Skeletal muscle cell (primary cell): Measurements from ENCODE around the gene C11orf91.
"Not testable (repeated sequence)": the region's sequence is repeated elsewhere in the genome, so short reads cannot be mapped to it uniquely, and the experiment has no call there.

Experiments
- DNase-seq: peaks from one replicate; pipeline ENCODE4 v3.0.0-alpha.2; 2010; ENCODE audit warnings: low read depth
- H3K4me3 ChIP-seq: 2 replicates; pipeline ENCODE4 v1.5.1; 2011; ENCODE audit warnings: low read depth, mild to moderate bottlenecking, control low read depth, low read length, moderate library complexity

C11orf91 gene

GRCh38 chr11:33682446-33682845 is 18.2 kb downstream of the C11orf91 start:
- no peak overlapping the region for H3K4me3 ChIP-seq
- no peak for DNase-seq

DNA sequence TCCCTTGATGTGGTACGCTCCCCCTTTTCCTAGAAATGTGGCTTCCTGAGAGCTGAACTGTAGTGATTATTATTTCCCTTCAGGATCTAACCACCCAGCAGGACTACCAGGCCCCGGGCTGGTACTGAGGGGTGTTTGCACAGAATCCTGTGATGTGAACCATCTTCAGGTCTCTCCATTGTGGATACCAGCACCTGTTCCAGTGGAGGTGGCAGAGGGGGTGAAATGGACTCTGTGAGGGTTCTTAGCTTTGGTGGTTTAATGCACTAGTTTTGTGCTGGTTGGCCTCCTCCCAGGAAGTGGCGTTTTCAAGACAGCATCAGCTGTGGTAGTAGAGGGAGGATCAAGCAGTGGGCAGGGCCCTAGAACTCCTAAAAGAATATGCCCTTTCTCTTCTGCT is 18.6 kb downstream of the C11orf91 start:
- H3K4me3 ChIP-seq = no peak overlapping the region

GRCh38 chr11:33678616-33679015 is 22.0 kb downstream of the C11orf91 start:
- DNase-seq, H3K4me3 ChIP-seq: not testable (repeated sequence)

More for the DNA sequence above, 18.6 kb downstream of the C11orf91 start:
- no peak for DNase-seq

- DNase-seq = peak; percentile 56
- H3K4me3 ChIP-seq = no peak overlapping the region
Observed at GRCh38 chr11:33674035-33674814, 26.4 kb downstream of the C11orf91 start.

DNA sequence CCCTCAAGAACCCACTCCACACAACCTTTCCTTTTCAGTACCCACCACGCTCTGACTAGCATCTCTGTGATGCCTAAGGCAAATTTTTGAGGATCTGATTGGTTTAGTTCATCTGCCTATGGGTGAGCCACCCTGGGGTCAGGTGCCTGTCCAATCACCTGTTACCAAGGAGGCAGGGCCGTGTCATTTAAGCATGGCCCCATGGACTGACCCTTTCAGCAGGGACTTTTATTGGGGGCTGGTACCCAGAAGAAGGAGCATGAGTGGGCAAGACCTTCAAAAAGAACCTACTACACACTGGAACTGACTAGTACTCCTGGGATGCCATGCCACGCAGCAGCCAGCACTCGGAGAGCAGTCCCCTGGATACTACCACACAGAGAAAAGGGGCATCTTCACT is 28.4 kb downstream of the C11orf91 start:
- H3K4me3 ChIP-seq = no peak overlapping the region
- DNase-seq = no peak

DNA sequence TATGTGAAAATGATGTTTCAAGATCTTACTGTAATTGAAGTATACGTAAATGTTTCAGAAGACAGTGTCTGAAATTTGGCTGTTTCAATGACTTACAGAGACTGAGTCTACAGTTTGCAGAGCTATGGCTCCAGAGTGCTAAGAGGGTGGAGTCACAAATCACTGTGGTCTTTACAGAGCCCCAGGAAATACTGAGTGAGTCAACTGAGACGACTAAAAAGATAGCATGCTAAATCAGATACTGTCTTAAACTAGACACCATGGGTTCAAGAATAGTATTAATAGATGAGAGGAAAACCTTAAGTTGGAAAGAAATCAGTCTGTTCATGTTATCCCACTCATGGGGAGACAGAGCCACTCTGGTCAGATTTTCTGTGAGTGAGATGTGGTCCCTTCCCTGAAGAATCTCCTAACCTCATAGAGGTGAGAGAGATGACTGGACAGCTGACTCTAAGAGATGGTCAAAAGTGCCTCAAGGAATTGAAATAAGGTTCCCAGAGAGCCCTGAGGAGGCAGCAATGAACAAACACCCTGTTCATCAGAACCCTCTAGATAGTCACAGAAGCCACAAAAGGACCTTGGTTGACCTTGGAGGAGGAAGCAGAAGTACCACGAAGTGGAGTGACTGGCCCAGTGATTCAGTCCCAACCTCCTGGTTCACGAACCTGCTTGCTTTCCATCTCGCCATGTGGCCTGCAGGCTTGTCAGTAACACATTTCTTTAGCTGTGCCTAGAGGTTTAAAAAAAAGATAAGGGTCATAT is 30.2 kb downstream of the C11orf91 start:
- no peak for DNase-seq
- H3K4me3 ChIP-seq = no peak overlapping the region

- DNase-seq = no peak
- H3K4me3 ChIP-seq = no peak overlapping the region
Observed at GRCh38 chr11:33669598-33670249, 30.9 kb downstream of the C11orf91 start.

GRCh38 chr11:33668951-33669596 is 31.6 kb downstream of the C11orf91 start:
- no peak overlapping the region for H3K4me3 ChIP-seq
- DNase-seq = no peak

DNA sequence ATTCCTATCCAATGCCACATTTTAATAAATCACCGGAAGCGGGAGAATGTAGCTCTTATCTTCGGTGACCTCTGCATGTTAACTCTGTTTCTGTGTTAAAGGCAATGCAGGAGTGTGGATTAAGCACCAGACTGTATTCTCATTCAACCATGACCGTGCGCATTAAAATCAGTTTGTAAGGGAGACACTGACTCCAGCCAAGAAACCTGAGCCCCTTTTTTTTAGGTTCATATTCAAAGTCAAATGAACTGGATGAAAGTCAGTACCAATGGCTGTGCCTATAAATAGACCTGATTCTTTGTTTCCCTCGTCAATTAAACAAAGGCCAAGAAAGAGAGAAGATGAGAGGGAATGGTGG is 32.2 kb downstream of the C11orf91 start:
- H3K4me3 ChIP-seq = no peak overlapping the region
- DNase-seq = no peak

DNA sequence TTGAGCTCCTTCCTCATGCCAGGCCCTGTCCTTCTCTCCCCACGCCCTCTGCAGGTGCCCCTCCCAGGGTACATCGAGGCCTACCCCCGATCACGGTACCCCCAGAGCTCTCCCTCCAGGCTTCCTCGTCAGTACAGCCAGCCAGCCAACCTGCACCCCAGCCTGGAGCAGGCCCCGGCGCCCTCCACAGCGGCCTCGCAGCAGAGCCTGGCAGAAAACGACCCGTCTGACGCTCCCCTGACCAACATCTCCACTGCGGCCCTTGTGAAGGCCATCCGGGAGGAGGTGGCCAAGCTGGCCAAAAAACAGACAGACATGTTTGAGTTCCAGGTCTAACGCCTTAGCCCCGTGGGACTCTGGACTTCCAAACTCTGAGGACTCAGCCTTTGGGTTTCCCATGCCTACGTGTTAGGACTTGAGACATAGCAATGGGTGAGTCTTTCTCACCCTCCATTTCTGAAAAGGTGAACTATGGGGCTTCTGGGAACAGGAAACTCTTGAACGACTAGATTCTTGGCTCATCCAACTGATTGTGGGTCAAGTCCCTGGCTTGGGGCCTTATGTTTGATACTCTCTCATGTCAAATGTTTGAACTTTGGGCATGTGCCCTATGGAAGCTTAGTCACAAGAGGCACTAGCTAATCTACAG is 32.7 kb downstream of the C11orf91 start:
- no peak overlapping the region for H3K4me3 ChIP-seq

GRCh38 chr11:33665350-33666106 is 35.1 kb downstream of the C11orf91 start:
- DNase-seq = no peak

More for the DNA sequence above, 32.7 kb downstream of the C11orf91 start:
- DNase-seq = no peak

GRCh38 chr11:33664827-33665226 is 35.8 kb downstream of the C11orf91 start:
- H3K4me3 ChIP-seq = no peak overlapping the region
- no peak for DNase-seq

More at GRCh38 chr11:33665350-33666106, 35.1 kb downstream of the C11orf91 start:
- H3K4me3 ChIP-seq = no peak overlapping the region

DNA sequence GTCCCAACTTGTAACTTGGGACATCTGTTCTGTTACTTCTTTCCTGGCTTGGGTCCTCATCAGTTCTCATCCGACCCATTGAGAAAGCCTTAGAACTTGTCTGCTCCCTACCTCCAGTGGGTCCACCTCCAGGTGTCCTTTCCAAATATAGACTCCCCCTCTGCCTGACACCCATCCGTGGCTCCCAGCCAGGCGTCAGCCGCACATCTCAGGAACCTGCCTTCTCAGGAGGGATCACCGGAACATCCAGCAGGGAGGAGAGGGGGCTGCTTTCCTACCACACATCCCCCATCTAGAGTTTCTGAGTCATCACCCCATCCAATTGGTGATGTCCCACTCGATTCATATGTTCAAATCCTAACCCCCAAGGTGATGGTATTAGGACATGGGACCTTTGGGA is 36.5 kb downstream of the C11orf91 start:
- DNase-seq = no peak
- no peak overlapping the region for H3K4me3 ChIP-seq

DNA sequence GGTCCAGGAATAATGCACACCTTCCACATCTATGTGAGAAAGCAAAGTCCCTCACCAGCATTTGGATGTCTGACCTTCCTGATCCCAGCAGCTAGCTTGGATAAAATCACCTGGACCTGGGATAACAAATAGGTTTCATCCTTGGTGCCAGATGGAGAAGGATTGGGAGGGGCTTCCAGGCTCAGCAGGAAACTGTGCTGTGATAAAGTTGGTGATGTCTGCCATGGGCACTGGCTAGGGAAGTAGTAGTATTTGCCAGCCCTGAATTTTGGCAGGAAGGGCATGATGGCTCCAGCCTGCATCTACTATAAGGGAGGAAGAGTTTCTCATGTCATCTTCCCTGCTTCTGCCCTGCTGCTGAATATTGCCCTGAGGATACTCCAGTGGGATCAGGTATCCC is 37.5 kb downstream of the C11orf91 start:
- no peak for DNase-seq

GRCh38 chr11:33661526-33661925 is 39.1 kb downstream of the C11orf91 start:
- not testable (repeated sequence) for H3K4me3 ChIP-seq, DNase-seq

More for the DNA sequence above, 37.5 kb downstream of the C11orf91 start:
- no peak overlapping the region for H3K4me3 ChIP-seq

DNA sequence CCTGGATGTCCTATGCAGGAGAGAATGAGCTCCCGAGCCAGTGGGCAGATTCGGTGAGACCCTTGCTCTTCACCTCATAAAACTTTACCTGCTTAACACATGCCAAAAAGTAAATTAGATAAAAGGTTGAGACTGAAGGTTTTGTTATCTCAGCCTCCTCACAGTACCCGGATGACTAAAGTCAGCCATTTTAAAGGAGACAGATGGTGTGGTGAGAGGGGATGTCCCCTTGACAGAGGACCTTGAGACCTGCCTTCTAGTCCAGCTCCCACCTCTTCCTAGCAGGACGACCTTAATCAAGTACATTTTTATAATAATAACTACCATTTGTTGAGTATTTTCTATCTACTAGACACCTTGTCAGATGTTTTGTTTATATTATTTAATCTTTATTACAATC is 39.7 kb downstream of the C11orf91 start:
- no peak overlapping the region for H3K4me3 ChIP-seq
- no peak for DNase-seq

DNA sequence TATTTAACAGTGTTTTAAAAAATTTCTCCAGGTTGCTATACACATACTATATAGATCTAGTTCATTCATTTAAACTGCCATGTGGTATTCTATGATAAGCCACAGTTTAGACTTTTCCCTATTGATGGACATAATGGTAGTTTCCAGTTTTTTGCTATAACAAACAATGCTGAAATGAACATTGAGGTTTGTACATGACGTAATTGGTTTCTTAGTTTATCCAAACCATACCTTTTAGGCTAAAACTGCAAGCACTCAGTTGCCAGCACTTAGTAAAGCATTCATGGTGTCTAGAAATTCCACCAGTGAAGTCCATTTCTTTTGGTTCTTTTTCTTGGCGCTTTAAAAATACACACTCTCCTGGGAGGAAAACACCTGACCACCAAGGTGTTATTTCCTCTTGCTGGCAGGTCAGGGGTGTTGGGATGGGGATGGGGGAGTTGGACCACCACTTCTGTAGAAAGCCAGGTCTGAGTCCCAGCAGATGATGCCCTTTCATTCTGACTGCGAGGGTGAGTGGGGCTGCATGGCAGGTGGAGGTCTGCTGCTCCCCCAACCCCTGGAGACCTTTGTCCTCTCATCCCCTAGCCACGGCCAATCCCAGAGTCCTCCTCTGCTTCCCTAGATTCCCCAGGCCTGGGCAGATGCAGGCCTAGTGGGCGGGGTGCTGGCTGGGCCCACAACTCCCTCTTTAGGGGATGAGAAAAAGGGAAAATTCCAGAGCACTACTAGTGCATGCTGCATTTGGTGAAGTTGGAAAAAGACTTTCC is 41.1 kb downstream of the C11orf91 start:
- no peak overlapping the region for H3K4me3 ChIP-seq
- DNase-seq = no peak
